SH-SY5Y (cell line): Measurements from ENCODE around the gene TMEM98.

Source experiments
- GATA2 ChIP-seq: IDR thresholded peaks from 2 replicates; pipeline ENCODE4 v1.6.1; 2011; ENCODE audit warnings: mild to moderate bottlenecking, low read depth, low read length
- GATA3 ChIP-seq: IDR thresholded peaks from 2 replicates; pipeline ENCODE4 v1.6.1; 2011; ENCODE audit warnings: low read depth, mild to moderate bottlenecking, low read length, moderate library complexity

- TF ChIP-seq GATA2 (no peak), GATA3 (no peak)
These were observed 908 bp downstream of the TMEM98 start for GRCh38 chr17:32928586-32929535.
